CD4-positive, alpha-beta memory T cell (primary cell): ENCODE results near the gene DAPK1. TPM values are rescaled to one million over a fixed set of nuclear protein-coding genes. Genes with fewer than 3 reads are reported as not detected.
"Not testable (repeated sequence)": the region's sequence is repeated elsewhere in the genome, so short reads cannot be mapped to it uniquely, and the experiment has no call there.

Experiments used
- CTCF ChIA-PET: fragments of 350-600 bp; sonication (Branson Sonifier 250); formaldehyde crosslinking; loops from one replicate; lab custom pipeline; 2021; ENCODE audit warnings: inconsistent platforms; ENCODE audit not compliant: partially characterized antibody; lab: Charles Lee
- POLR2A ChIA-PET: fragments of 350-600 bp; sonication (Branson Sonifier 250); formaldehyde crosslinking; loops from one replicate; lab custom pipeline; 2021; ENCODE audit not compliant: partially characterized antibody; lab: Charles Lee
- DNase-seq, 5 donors: peaks; one replicate each; pipeline versions ENCODE4 v3.0.0 to v3.0.0-alpha.2; 2020 to 2022; ENCODE audit warnings: mixed read lengths in 1 of 5
- H3K27ac ChIP-seq: one replicate; pipeline ENCODE4 v1.7.0; 2013; ENCODE audit warnings: low read depth, low read length
- H3K27me3 ChIP-seq: 2 replicates; pipeline ENCODE4 v1.7.0; 2013; ENCODE audit warnings: mild to moderate bottlenecking, low read length, moderate library complexity; ENCODE audit not compliant: insufficient read depth
- H3K36me3 ChIP-seq: 2 replicates; pipeline ENCODE4 v1.7.0; 2013; ENCODE audit warnings: mild to moderate bottlenecking, low read length, moderate library complexity; ENCODE audit not compliant: insufficient read depth
- H3K4me1 ChIP-seq: 2 replicates; pipeline ENCODE4 v1.7.0; 2013; ENCODE audit warnings: mild to moderate bottlenecking, low read length, moderate library complexity; ENCODE audit not compliant: insufficient read depth
- H3K4me3 ChIP-seq, 2 donors: one replicate each; pipeline ENCODE4 v1.7.0; 2013; ENCODE audit warnings: low read length in 2 of 2, mild to moderate bottlenecking in 1 of 2
- H3K9me3 ChIP-seq, 2 donors: one replicate each; pipeline ENCODE4 v1.7.0; 2013; ENCODE audit warnings: low read length in 2 of 2, control low read depth in 1 of 2; ENCODE audit not compliant: control insufficient read depth in 1 of 2
- H3K27ac Mint-ChIP-seq, 7 donors: one replicate each; pipeline ENCODE4 v1.8.0; 2020 to 2021; ENCODE audit warnings: mixed read lengths in 7 of 7, mild to moderate bottlenecking in 6 of 7, inconsistent platforms in 3 of 7, moderate library complexity in 3 of 7
- H3K27me3 Mint-ChIP-seq, 2 donors: one replicate each; pipeline ENCODE4 v1.8.0; 2020 to 2021; ENCODE audit warnings: mixed read lengths in 2 of 2
- H3K36me3 Mint-ChIP-seq, 2 donors: one replicate each; pipeline ENCODE4 v1.8.0; 2020 to 2021; ENCODE audit warnings: mixed read lengths in 2 of 2, inconsistent platforms in 1 of 2, mild to moderate bottlenecking in 1 of 2
- H3K4me1 Mint-ChIP-seq, 4 donors: one replicate each; pipeline ENCODE4 v1.8.0; 2020 to 2021; ENCODE audit warnings: mixed read lengths in 4 of 4, mild to moderate bottlenecking in 1 of 4
- H3K4me3 Mint-ChIP-seq, 8 donors: one replicate each; pipeline ENCODE4 v1.8.0; 2020 to 2021; ENCODE audit warnings: mixed read lengths in 8 of 8, mild to moderate bottlenecking in 7 of 8, moderate library complexity in 6 of 8, inconsistent platforms in 3 of 8
- H3K9me3 Mint-ChIP-seq, 8 donors: one replicate each; pipeline ENCODE4 v1.8.0; 2020 to 2021; ENCODE audit warnings: mixed read lengths in 8 of 8, mild to moderate bottlenecking in 5 of 8, inconsistent platforms in 3 of 8, moderate library complexity in 1 of 8
- intact Hi-C: fragments of 100-400 bp; cut with micrococcal nuclease; formaldehyde crosslinking; loops from one replicate; pipeline ENCODE4 v1.15.1; 2023
- polyA plus RNA-seq, 2 donors: library from polyadenylated mRNA; unstranded; fragments of 300-500 nt; fragmentation: Illumina TruSeq; gene quantifications; one replicate each; pipeline ENCODE4 v1.2.3, GENCODE V29; 2021
- total RNA-seq, 2 experiments: library from RNA; stranded (reverse); gene quantifications; one replicate each; pipeline ENCODE4 v1.2.3, GENCODE V29; 2021

The DAPK1 gene
- total and polyA plus RNA-seq, 4 experiments from 2014 or later, result 1.7 to 2.2 TPM; not detected in 2

- intact Hi-C loops, result no loop called here
- Mint-ChIP-seq H3K4me1 (peaks cover 0 to 5% (median 3%) of the 10 kb centered on the region in 4 donors), H3K4me3 (peak overlapping the region in 1 of 8 donors; percentile 67), H3K36me3 (no peaks in the 10 kb centered on the region), H3K27ac (no peak overlapping the region), H3K27me3 (peaks cover 24 to 33% of the 10 kb centered on the region in 2 donors), H3K9me3 (peaks cover 0 to 2% (median 0%) of the 10 kb centered on the region in 8 donors)
- ChIA-PET POLR2A (no interaction called here), CTCF (no interaction called here)
- peaks cover 4% of the 10 kb centered on the region for H3K27me3 ChIP-seq
- no peak overlapping the region for H3K27ac ChIP-seq
- H3K36me3 ChIP-seq, result no peaks in the 10 kb centered on the region
- H3K9me3 ChIP-seq, result no peaks in the 10 kb centered on the region
- no peaks in the 10 kb centered on the region for H3K4me1 ChIP-seq
- H3K4me3 ChIP-seq, result no peak overlapping the region
- no peak for DNase-seq
Measured at GRCh38 chr9:87498811-87499360, 1.2 kb downstream of the DAPK1 start.

GRCh38 chr9:87499424-87500017, 1.9 kb downstream of the DAPK1 start:
- no peak overlapping the region for H3K4me3 ChIP-seq
- ChIA-PET POLR2A (no interaction called here), CTCF (no interaction called here)
- no peak overlapping the region for H3K27ac Mint-ChIP-seq
- H3K27me3 ChIP-seq, result peaks cover 4% of the 10 kb centered on the region
- no peaks in the 10 kb centered on the region for H3K36me3 Mint-ChIP-seq
- no peak overlapping the region for H3K4me3 Mint-ChIP-seq
- H3K27ac ChIP-seq, result no peak overlapping the region
- peaks cover 27 to 33% of the 10 kb centered on the region in 2 donors for H3K27me3 Mint-ChIP-seq
- no peaks in the 10 kb centered on the region for H3K9me3 ChIP-seq
- intact Hi-C loops, result no loop called here
- H3K4me1 Mint-ChIP-seq, result peaks cover 0 to 5% (median 3%) of the 10 kb centered on the region in 4 donors
- peaks cover 0 to 2% (median 0%) of the 10 kb centered on the region in 8 donors for H3K9me3 Mint-ChIP-seq
- H3K36me3 ChIP-seq, result no peaks in the 10 kb centered on the region
- DNase-seq, result no peak
- no peaks in the 10 kb centered on the region for H3K4me1 ChIP-seq

- Mint-ChIP-seq H3K4me1 (peaks cover 0 to 5% (median 3%) of the 10 kb centered on the region in 4 donors), H3K27ac (no peak overlapping the region), H3K4me3 (no peak overlapping the region), H3K36me3 (no peaks in the 10 kb centered on the region), H3K9me3 (peaks cover 0 to 2% (median 0%) of the 10 kb centered on the region in 8 donors), H3K27me3 (peaks cover 27 to 31% of the 10 kb centered on the region in 2 donors)
- H3K27ac ChIP-seq, result no peak overlapping the region
- POLR2A ChIA-PET, result no interaction called here
- H3K9me3 ChIP-seq, result no peaks in the 10 kb centered on the region
- intact Hi-C loops, result no loop called here
- H3K36me3 ChIP-seq, result no peaks in the 10 kb centered on the region
- no peak overlapping the region for H3K4me3 ChIP-seq
- no peaks in the 10 kb centered on the region for H3K4me1 ChIP-seq
- H3K27me3 ChIP-seq, result peaks cover 4% of the 10 kb centered on the region
- CTCF ChIA-PET, result no interaction called here
- DNase-seq, result no peak
Measured at GRCh38 chr9:87500491-87501270, 3.0 kb downstream of the DAPK1 start.

GRCh38 chr9:87501271-87501656, 3.6 kb downstream of the DAPK1 start:
- not testable (repeated sequence) for H3K4me3 ChIP-seq

GRCh38 chr9:87501806-87502205, 4.1 kb downstream of the DAPK1 start:
- CTCF ChIA-PET, result no interaction called here
- Histone ChIP-seq H3K27me3 (peaks cover 4% of the 10 kb centered on the region), H3K36me3 (no peaks in the 10 kb centered on the region), H3K9me3 (no peaks in the 10 kb centered on the region), H3K4me1 (no peaks in the 10 kb centered on the region), H3K4me3 (no peak overlapping the region), H3K27ac (no peak overlapping the region)
- Mint-ChIP-seq H3K36me3 (no peaks in the 10 kb centered on the region), H3K27ac (no peak overlapping the region), H3K4me1 (peaks cover 0 to 5% (median 3%) of the 10 kb centered on the region in 4 donors), H3K9me3 (no peaks in the 10 kb centered on the region), H3K4me3 (no peak overlapping the region), H3K27me3 (peaks cover 20 to 24% of the 10 kb centered on the region in 2 donors)
- DNase-seq, result no peak
- intact Hi-C loops, result no loop called here
- POLR2A ChIA-PET, result no interaction called here

More at GRCh38 chr9:87501271-87501656, 3.6 kb downstream of the DAPK1 start:
- DNase-seq, intact Hi-C loops, H3K9me3 ChIP-seq, H3K27ac Mint-ChIP-seq, H3K9me3 Mint-ChIP-seq, H3K4me3 Mint-ChIP-seq, H3K27me3 ChIP-seq, POLR2A ChIA-PET, H3K36me3 ChIP-seq, H3K36me3 Mint-ChIP-seq, H3K27ac ChIP-seq, CTCF ChIA-PET, H3K4me1 Mint-ChIP-seq, H3K4me1 ChIP-seq: not testable (repeated sequence)
- peaks cover 21 to 26% of the 10 kb centered on the region in 2 donors for H3K27me3 Mint-ChIP-seq

- H3K4me3 ChIP-seq, result no peak overlapping the region
- H3K27ac ChIP-seq, result no peak overlapping the region
- Mint-ChIP-seq H3K27ac (no peak overlapping the region), H3K36me3 (no peaks in the 10 kb centered on the region), H3K4me1 (peaks cover 0 to 5% (median 2%) of the 10 kb centered on the region in 4 donors), H3K4me3 (no peak overlapping the region), H3K27me3 (peaks cover 15 to 19% of the 10 kb centered on the region in 2 donors), H3K9me3 (no peaks in the 10 kb centered on the region)
- intact Hi-C loops, result no loop called here
- H3K36me3 ChIP-seq, result no peaks in the 10 kb centered on the region
- ChIA-PET CTCF (no interaction called here), POLR2A (no interaction called here)
- no peaks in the 10 kb centered on the region for H3K9me3 ChIP-seq
- peaks cover 4% of the 10 kb centered on the region for H3K27me3 ChIP-seq
- no peaks in the 10 kb centered on the region for H3K4me1 ChIP-seq
- DNase-seq, result no peak
Measured at GRCh38 chr9:87502391-87503221, 4.9 kb downstream of the DAPK1 start.

GRCh38 chr9:87503430-87503829, 5.8 kb downstream of the DAPK1 start:
- no peaks in the 10 kb centered on the region for H3K4me1 ChIP-seq
- Mint-ChIP-seq H3K27ac (no peak overlapping the region), H3K27me3 (peaks cover 15 to 19% of the 10 kb centered on the region in 2 donors), H3K9me3 (no peaks in the 10 kb centered on the region), H3K4me1 (peaks cover 0 to 5% (median 2%) of the 10 kb centered on the region in 4 donors), H3K36me3 (no peaks in the 10 kb centered on the region), H3K4me3 (no peak overlapping the region)
- no peak for DNase-seq
- intact Hi-C loops, result no loop called here
- H3K27me3 ChIP-seq, result peaks cover 4% of the 10 kb centered on the region
- no peaks in the 10 kb centered on the region for H3K9me3 ChIP-seq
- H3K36me3 ChIP-seq, result no peaks in the 10 kb centered on the region
- POLR2A ChIA-PET, result no interaction called here
- CTCF ChIA-PET, result no interaction called here
- H3K27ac ChIP-seq, result no peak overlapping the region
- H3K4me3 ChIP-seq, result no peak overlapping the region
